Medulla oblongata (tissue), 1 donor: Measurements from ENCODE around the gene VPS37B.
A peak's percentile ranks its signal among the peaks of the same experiment; 100 is the strongest.
"Not testable (repeated sequence)": the region's sequence is repeated elsewhere in the genome, so short reads cannot be mapped to it uniquely, and the experiment has no call there.

Experiments used
- DNase-seq: peaks from one replicate; pipeline ENCODE4 v3.0.0-alpha.2; 2015; ENCODE audit errors: extremely low spot score

The VPS37B gene

GRCh38 chr12:122882908-122883558 is 12.9 kb downstream of the VPS37B start:
- no peak for DNase-seq

- peak; percentile 84 for DNase-seq
Observed at GRCh38 chr12:122880668-122881067, 15.3 kb downstream of the VPS37B start.

GRCh38 chr12:122880155-122880667 is 15.7 kb downstream of the VPS37B start:
- DNase-seq = no peak

GRCh38 chr12:122878780-122879612 is 16.9 kb downstream of the VPS37B start:
- DNase-seq = no peak

GRCh38 chr12:122876731-122877130 is 19.2 kb downstream of the VPS37B start:
- no peak for DNase-seq

GRCh38 chr12:122876281-122876680 is 19.6 kb downstream of the VPS37B start:
- DNase-seq = not testable (repeated sequence)

GRCh38 chr12:122875590-122876220 is 20.2 kb downstream of the VPS37B start:
- DNase-seq = no peak

GRCh38 chr12:122874081-122874480 is 21.8 kb downstream of the VPS37B start:
- DNase-seq = no peak

- no peak for DNase-seq
Observed at GRCh38 chr12:122873540-122873939, 22.4 kb downstream of the VPS37B start.

- DNase-seq = no peak
Observed at GRCh38 chr12:122872815-122873361, 23.0 kb downstream of the VPS37B start.

GRCh38 chr12:122871851-122872780 is 23.8 kb downstream of the VPS37B start:
- DNase-seq = peak; percentile 85

- DNase-seq = peak; percentile 79
Observed at GRCh38 chr12:122870867-122871664, 24.9 kb downstream of the VPS37B start.

- no peak for DNase-seq
Observed at GRCh38 chr12:122870163-122870842, 25.6 kb downstream of the VPS37B start.

- no peak for DNase-seq
Observed at GRCh38 chr12:122869207-122869973, 26.5 kb downstream of the VPS37B start.

- no peak for DNase-seq
Observed at GRCh38 chr12:122868471-122869177, 27.3 kb downstream of the VPS37B start.

- no peak for DNase-seq
Observed at GRCh38 chr12:122867691-122868461, 28.0 kb downstream of the VPS37B start.

- DNase-seq = no peak
Observed at GRCh38 chr12:122866950-122867607, 28.8 kb downstream of the VPS37B start.
